GM18511 (cell line): Measurements from ENCODE around the gene ABLIM2.

ENCODE experiments used
- ATAC-seq: cut with Tn5 transposase; IDR thresholded peaks from one replicate; pipeline ENCODE4 v1.9.1; 2021; ENCODE audit warnings: mild to moderate bottlenecking, moderate library complexity; ENCODE audit not compliant: unreplicated experiment

Gene ABLIM2

DNA sequence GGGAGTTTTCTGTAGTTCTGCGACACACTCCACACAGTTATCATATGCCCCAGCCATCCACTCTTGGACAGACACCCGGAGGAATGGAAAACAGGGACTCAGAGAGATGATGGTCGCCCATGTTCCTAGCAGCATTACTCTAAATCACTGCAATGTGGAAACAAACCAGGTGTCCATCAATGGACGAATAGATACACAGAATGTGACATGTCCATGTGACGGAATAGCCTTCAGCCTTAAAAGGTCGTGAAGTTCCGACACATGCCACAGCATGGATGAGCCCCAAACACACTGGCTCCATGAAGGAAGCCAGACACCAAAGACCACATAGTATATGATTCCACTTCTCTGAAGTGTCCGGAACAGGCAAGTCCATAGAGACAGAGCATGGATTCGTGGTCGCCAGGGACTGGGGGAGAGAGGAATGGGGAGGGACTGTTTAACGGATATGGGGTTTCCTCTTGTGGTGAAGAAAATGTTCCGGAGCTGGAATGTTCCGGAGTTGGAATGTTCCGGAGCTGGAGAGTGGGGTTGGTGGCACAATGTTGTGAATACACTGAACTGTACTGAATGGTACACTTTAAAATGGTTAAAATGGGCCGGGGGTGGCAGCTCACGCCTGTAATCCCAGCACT, 190.2 kb downstream of the ABLIM2 start:
- ATAC-seq = no peak

DNA sequence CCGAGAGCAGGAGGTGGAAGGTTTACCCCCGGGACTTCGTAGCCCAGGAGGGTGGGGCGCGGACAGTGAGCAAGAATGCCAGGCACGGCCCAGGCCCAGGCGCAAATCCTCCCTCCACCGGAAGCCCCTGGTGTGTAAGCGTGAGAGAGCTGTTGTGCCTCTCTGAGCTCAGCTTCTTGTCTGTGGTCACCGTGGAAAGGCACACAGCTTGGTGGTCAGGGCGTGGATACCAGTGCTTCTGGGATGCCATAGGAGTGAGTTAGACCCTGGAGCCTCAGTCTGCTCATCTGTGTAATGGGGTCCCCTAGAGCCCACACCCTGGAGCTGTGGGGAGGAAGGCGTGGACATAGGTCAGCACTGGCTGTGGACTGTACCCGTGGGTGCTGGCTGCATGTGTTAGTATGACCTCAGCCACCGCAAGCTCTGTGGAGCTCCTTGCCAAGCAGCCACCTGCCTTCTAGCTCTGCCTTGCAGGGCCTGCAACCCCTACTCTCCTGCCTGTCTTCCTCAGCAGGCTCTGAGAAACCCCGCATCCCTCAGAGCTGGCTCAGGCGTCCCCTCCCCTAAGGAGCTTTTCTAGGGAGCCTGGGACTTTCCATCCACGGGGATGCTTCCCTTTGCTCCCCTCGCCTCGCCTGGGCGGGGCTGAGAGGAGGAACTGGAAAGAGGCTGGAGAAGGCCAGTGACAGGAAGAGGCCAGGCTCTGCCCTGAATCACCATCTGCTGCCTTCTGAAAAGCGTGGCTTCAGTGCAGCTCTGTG, 190.9 kb downstream of the ABLIM2 start:
- ATAC-seq = no peak

- ATAC-seq = no peak
These were observed 191.6 kb downstream of the ABLIM2 start for GRCh38 chr4:7967063-7967440.

GRCh38 chr4:7966281-7967062, 192.1 kb downstream of the ABLIM2 start:
- ATAC-seq = no peak

GRCh38 chr4:7964890-7965662, 193.5 kb downstream of the ABLIM2 start:
- ATAC-seq = no peak

DNA sequence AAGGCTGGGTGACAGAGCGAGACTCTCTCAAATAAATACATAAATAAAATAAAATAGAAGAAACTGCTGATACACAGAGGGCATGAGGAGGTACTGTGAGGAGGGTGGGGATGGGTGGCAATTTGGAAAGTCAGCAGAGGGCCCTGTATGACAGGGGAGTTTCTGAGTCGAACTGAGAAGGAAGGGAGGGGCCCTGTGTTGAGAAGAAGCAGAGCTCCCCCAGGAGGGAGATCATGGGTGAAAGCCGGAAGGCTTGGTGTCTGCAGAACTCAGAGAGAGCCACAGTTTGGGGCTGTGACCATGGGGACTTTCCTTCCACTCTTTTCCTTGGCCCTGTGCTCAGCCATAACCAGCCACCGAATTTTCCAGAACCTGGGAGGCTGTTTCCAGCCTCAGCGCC, 194.2 kb downstream of the ABLIM2 start:
- no peak for ATAC-seq

DNA sequence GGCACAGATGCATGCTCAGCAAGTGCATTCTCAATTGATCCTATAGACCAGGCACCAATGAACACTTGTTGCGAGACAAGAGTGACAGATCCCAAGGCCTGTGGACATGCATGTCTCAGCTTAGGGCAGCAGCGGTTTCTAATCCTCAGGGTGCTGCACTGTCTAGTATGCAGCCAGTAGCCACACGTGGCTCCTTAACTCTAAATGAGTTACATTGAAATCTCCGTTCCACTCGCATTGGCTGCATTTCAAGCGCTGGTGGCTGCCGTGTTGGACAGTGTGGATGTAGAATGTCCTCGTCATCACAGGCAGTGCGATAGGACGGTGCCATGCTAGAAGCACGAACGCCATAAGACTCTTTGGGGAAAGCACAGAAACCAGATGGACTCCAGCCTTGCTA, 194.9 kb downstream of the ABLIM2 start:
- no peak for ATAC-seq

- ATAC-seq = no peak
These were observed 195.8 kb downstream of the ABLIM2 start for GRCh38 chr4:7962609-7963508.

GRCh38 chr4:7960790-7961655, 197.6 kb downstream of the ABLIM2 start:
- peak; percentile 77 for ATAC-seq

DNA sequence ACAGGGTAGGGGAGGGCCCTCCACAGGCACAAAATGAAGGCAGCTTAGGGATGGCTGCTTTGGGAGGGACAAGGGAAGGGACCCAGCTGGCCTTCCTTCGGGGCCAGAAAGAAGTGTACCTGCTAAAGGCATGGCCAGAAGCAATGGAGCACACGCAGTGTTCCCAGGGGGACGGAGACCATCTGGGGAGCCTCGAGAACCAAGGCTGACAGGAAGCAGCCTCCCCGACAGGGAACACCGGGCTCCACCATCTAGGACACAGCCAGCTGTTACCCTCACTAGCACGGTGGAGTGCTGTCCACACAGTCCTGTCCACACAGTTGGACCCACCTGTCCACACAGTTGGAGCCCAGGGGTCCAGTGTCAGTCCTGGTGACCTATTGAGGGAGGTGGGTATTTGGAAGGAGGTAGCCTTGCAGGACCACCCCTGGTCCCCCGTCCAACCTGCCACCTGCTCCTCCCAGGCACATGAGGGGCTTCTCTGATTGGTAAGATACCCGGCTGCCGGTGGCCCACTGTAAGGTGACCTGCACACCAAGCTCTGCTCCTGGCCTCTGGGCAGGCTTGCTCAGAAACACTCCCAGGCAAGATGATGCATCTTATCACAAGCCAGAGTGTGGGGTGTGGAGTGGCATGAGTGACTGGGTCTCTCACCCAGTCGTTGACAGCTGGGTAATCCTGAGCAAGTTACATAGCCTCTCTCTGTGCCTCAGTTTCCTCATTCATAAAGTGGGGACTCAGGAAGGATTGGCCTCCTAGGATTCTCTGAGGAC, 198.4 kb downstream of the ABLIM2 start:
- ATAC-seq = no peak

GRCh38 chr4:7959078-7959477, 199.5 kb downstream of the ABLIM2 start:
- ATAC-seq = no peak

DNA sequence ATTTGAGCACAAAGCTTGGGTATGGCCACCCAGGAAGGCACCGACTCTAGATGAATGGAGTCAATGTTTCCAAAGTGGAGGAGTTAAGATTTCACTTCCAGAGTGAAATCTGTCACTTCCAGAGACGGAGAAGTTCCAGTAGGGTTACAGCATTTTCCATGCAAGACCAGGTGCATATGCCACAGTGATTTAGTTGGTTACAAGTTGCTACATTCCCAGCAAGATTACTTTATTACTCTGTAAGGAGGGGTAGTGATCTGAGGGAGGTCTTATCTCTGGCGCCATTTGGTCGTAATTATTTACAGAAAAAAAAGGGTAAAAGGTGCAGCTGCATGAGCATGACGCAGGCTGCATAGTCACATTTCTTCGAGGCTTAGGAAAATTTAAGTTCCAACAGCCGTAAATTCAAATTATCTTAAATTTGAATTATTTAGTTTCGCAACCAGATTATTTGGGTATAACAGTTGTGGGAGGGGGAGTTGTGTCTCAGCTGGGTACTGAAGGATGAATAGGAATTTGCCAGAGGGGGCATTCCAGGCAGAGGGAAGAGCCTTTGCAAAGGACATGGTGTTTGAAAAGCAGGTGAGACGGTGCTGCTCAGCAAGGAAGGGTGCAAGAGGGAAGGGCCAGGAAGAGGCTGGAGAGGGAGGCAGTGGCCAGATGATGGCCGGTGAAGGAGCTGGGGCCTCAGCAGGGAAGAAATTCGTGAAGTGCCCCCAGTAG, 201.5 kb downstream of the ABLIM2 start:
- ATAC-seq = no peak

DNA sequence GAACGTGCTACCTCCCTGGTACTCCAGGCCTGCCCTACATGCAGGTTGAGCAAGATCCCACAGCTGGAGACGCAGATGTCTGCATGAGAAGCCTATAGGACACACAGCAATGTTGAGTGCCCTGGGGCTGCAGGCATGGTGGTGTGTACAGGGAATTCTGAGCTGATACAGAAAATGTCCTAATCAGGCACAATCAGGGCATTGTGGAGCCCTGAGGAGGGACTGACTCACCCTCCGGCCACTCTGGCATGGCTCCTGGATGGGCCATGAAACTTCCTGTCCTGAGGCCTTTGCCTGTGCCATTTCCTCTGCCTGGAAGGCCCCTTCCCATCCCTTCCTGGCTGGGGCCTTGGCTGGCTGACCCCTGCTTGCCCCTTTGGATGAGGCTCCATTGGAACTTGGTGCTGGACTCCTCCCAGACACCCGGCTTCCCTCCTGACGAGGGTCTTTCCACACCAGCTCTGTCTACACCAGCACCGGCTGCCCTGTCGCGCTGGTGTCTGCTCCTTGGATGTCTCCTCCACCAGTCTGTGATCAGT, 202.3 kb downstream of the ABLIM2 start:
- no peak for ATAC-seq

GRCh38 chr4:7955393-7955792, 203.2 kb downstream of the ABLIM2 start:
- ATAC-seq = no peak

GRCh38 chr4:7952615-7953014, 206.0 kb downstream of the ABLIM2 start:
- ATAC-seq = no peak

DNA sequence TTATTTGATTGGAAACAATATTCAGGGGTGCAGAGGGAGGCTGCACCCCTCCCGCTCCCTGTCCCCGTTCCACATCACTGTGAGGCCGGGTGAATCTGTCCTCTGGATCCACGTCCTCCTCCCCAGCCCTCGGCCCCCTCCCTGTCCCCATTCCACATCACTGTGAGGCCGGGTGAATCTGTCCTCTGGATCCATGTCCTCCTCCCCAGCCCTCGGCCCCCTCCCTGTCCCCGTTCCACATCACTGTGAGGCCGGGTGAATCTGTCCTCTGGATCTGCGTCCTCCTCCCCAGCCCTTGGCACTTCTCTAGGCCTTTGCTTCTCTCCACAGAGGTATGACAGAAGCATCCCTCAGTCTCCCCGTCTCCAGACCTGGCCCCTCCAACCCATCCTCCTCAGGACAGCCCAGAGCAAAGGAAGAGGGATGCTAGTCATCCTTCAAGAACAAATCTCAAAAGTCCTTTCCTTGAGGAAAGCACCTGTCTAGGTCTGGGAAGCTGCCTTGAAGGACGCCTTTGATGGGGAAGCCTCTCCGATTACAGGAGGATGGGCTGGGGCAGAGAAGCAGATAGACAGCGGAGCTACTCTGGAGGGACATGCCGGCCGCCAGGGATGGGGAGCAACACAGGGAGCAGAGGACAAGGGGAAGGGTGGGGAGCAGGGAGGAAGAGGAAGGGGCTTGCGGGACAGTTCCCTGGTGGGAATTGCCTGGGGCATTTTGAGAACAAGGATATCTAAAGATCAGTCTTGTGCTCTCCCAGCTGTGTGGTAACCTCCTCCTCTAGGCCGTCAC, 208.1 kb downstream of the ABLIM2 start:
- ATAC-seq = no peak

GRCh38 chr4:7949759-7950158, 208.9 kb downstream of the ABLIM2 start:
- ATAC-seq = no peak
